ENCODE results near the gene WSCD2. TPM values are rescaled to one million over a fixed set of nuclear protein-coding genes. Genes with fewer than 3 reads are reported as not detected.

Gene WSCD2
- polyA plus RNA-seq, 1 donor from 2014 or later, result 5.8 TPM

DNA sequence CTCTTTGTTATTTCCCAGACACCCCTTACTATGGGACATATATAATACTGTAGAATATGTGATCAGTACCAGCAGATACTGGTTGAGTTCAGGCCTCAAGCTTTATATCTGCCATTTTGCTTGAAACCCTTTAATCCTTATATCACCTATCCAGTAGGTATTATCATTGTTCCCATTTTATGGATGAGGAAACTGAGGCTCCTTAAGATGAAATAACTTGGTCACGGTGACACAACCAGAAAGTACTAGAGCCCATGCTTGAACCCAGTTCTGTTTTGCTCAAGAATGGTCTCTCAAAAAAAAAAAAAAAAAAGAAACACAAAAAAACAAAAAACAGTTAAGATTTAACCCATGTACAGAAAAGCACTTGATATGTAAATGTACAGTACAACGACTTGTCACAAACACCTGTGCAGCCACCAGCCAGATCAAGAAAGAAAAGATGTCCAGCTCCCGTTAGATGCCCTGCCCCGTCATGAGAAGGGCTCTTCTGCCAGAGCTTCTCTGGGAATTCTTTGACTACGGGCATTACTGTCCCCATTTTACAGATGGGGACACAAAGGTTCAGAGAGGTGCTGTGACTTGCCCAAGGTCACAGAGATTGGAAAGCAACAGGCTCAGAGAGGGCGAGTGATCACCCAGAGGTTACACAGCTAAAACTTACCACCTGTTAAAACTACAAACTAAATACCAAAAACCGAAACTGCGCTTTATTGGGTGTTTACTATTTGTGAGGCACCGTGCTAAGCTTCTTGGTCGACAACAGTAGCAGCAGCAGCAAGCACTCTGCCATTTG is 669 bp upstream of the WSCD2 start:
- Histone ChIP-seq H3K4me3 (ENCODE audit: low read length) (peak overlapping the region; percentile 85), H3K9me2 (ENCODE audit: insufficient read depth, low read length) (no peaks in the 10 kb centered on the region), H4K20me1 (ENCODE audit: insufficient read depth) (no peaks in the 10 kb centered on the region), H3K79me2 (replicated peaks; ENCODE audit: insufficient read depth, low read length) (no peaks in the 10 kb centered on the region), H2AFZ (ENCODE audit: low read depth, low read length) (no peak overlapping the region), H3F3A (ENCODE audit: insufficient read depth, low read length, poor library complexity, severe bottlenecking) (no peaks in the 10 kb centered on the region), H3K9ac (ENCODE audit: low read length) (peak overlapping the region; percentile 66), H3K4me2 (ENCODE audit: low read length) (peak overlapping the region; percentile 55), H3K9me3 (ENCODE audit: low read length) (no peaks in the 10 kb centered on the region), H3K36me3 (ENCODE audit: insufficient read depth, low read length) (no peaks in the 10 kb centered on the region), H3K27me3 (ENCODE audit: insufficient read depth, low read depth, low read length) (no peaks in the 10 kb centered on the region), H3K27ac (ENCODE audit: low read length) (peak overlapping the region; percentile 61)
- TF ChIP-seq EP300 (conservative IDR thresholded peaks at IDR 0.05; ENCODE audit: poor library complexity, severe bottlenecking) (no peak), MXI1 (conservative IDR thresholded peaks at IDR 0.05; ENCODE audit: poor library complexity, severe bottlenecking) (no peak), SMC3 (conservative IDR thresholded peaks at IDR 0.05; ENCODE audit: poor library complexity) (no peak), POLR2AphosphoS5 (IDR thresholded peaks at IDR 0.05) (no peak), EZH2 (IDR thresholded peaks at IDR 0.05; ENCODE audit: borderline replicate concordance, insufficient read depth, low read length, poor library complexity, severe bottlenecking) (no peak), RAD21 (conservative IDR thresholded peaks at IDR 0.05) (no peak), TAF1 (IDR thresholded peaks at IDR 0.05; ENCODE audit: low read depth) (no peak)
- TF ChIP-seq, protein P1, sequence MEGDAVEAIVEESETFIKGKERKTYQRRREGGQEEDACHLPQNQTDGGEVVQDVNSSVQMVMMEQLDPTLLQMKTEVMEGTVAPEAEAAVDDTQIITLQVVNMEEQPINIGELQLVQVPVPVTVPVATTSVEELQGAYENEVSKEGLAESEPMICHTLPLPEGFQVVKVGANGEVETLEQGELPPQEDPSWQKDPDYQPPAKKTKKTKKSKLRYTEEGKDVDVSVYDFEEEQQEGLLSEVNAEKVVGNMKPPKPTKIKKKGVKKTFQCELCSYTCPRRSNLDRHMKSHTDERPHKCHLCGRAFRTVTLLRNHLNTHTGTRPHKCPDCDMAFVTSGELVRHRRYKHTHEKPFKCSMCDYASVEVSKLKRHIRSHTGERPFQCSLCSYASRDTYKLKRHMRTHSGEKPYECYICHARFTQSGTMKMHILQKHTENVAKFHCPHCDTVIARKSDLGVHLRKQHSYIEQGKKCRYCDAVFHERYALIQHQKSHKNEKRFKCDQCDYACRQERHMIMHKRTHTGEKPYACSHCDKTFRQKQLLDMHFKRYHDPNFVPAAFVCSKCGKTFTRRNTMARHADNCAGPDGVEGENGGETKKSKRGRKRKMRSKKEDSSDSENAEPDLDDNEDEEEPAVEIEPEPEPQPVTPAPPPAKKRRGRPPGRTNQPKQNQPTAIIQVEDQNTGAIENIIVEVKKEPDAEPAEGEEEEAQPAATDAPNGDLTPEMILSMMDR (IDR thresholded peaks at IDR 0.05; ENCODE audit: poor library complexity, severe bottlenecking), result no peak
- TF ChIP-seq, protein P2, sequence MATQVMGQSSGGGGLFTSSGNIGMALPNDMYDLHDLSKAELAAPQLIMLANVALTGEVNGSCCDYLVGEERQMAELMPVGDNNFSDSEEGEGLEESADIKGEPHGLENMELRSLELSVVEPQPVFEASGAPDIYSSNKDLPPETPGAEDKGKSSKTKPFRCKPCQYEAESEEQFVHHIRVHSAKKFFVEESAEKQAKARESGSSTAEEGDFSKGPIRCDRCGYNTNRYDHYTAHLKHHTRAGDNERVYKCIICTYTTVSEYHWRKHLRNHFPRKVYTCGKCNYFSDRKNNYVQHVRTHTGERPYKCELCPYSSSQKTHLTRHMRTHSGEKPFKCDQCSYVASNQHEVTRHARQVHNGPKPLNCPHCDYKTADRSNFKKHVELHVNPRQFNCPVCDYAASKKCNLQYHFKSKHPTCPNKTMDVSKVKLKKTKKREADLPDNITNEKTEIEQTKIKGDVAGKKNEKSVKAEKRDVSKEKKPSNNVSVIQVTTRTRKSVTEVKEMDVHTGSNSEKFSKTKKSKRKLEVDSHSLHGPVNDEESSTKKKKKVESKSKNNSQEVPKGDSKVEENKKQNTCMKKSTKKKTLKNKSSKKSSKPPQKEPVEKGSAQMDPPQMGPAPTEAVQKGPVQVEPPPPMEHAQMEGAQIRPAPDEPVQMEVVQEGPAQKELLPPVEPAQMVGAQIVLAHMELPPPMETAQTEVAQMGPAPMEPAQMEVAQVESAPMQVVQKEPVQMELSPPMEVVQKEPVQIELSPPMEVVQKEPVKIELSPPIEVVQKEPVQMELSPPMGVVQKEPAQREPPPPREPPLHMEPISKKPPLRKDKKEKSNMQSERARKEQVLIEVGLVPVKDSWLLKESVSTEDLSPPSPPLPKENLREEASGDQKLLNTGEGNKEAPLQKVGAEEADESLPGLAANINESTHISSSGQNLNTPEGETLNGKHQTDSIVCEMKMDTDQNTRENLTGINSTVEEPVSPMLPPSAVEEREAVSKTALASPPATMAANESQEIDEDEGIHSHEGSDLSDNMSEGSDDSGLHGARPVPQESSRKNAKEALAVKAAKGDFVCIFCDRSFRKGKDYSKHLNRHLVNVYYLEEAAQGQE (IDR thresholded peaks at IDR 0.05; ENCODE audit: borderline replicate concordance), result no peak

DNA sequence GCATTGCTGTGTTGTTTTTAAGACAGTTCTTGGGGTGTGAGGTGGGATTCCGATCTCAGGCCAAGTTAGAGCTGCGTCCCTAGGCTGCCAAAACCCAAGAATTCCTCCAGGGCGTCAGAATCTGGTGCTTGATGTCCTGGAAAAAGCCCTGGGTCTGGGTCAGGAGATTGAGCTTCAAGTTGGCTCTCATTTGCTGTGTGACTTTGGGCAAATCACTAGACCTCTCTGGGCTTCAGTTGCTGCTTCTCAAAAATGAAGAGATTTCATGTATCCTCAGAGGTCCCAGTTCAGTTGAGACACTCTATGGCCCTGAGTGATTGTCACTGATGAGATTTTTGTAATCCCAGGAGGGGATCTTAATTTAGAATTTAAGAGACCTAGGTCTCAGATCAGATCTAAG is 1.9 kb downstream of the WSCD2 start:
- TF ChIP-seq MXI1 (conservative IDR thresholded peaks at IDR 0.05; ENCODE audit: poor library complexity, severe bottlenecking) (no peak), EP300 (conservative IDR thresholded peaks at IDR 0.05; ENCODE audit: poor library complexity, severe bottlenecking) (no peak), TAF1 (IDR thresholded peaks at IDR 0.05; ENCODE audit: low read depth) (no peak), SMC3 (conservative IDR thresholded peaks at IDR 0.05; ENCODE audit: poor library complexity) (no peak), RAD21 (conservative IDR thresholded peaks at IDR 0.05) (no peak), EZH2 (IDR thresholded peaks at IDR 0.05; ENCODE audit: borderline replicate concordance, insufficient read depth, low read length, poor library complexity, severe bottlenecking) (no peak), POLR2AphosphoS5 (IDR thresholded peaks at IDR 0.05) (no peak)
- TF ChIP-seq, protein P1 (IDR thresholded peaks at IDR 0.05; ENCODE audit: poor library complexity, severe bottlenecking), result no peak
- TF ChIP-seq, protein P2 (IDR thresholded peaks at IDR 0.05; ENCODE audit: borderline replicate concordance), result no peak
- H3K9me3 ChIP-seq (ENCODE audit: low read length), result no peaks in the 10 kb centered on the region
- no peak overlapping the region for H3K9ac ChIP-seq (ENCODE audit: low read length)
- H3K27ac ChIP-seq (ENCODE audit: low read length), result no peak overlapping the region
- H3K36me3 ChIP-seq (ENCODE audit: insufficient read depth, low read length), result no peaks in the 10 kb centered on the region
- H4K20me1 ChIP-seq (ENCODE audit: insufficient read depth), result no peaks in the 10 kb centered on the region
- H3K27me3 ChIP-seq (ENCODE audit: insufficient read depth, low read depth, low read length), result no peaks in the 10 kb centered on the region
- peak overlapping the region; percentile 85 for H3K4me3 ChIP-seq (ENCODE audit: low read length)
- H3K79me2 ChIP-seq (replicated peaks; ENCODE audit: insufficient read depth, low read length), result no peaks in the 10 kb centered on the region
- H3K4me2 ChIP-seq (ENCODE audit: low read length), result peak overlapping the region; percentile 34
- no peak overlapping the region for H2AFZ ChIP-seq (ENCODE audit: low read depth, low read length)
- H3F3A ChIP-seq (ENCODE audit: insufficient read depth, low read length, poor library complexity, severe bottlenecking), result no peaks in the 10 kb centered on the region
- no peaks in the 10 kb centered on the region for H3K9me2 ChIP-seq (ENCODE audit: insufficient read depth, low read length)

All from neural cell (in vitro differentiated cells).